Measurements from ENCODE around the gene NRIP1.

The NRIP1 gene

DNA sequence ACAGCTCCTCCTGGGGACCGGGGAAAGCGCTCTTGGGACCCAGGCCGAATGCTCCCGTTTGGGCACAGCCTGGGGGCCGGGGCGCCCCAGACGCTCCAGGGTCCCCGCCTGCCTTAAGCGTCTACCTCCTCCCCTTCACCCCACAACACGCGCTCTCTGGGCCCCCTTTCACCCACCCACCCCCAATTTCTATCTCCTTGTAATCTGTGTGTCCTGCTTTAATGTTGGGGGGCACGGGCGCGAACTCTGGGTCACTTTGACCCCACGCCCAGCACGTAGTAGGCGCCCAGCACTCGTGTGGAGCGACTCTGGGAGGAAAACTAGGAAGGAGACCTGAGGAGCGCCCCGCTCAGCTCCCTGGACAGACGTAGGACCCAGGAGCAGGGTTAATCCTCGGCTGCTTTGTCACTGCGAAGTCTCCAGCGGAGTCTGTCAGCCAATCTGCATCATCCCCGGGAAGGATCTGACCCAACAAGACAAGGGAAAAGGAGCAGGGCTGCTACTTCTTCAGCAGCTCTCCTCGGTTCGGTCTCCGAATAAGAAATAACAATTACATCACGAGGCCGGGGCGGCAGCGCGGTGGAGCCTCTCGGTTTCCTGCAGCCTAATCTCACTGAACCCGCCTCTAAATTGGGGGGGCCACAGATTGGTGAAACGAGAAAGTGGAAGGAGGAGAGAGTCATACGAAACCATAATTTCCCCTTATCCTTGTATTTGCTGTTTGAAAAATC is 757 bp upstream of the NRIP1 start:
- DNase-seq (ENCODE audit: low spot score) = no peak

GRCh38 chr21:15063814-15064575 is 805 bp downstream of the NRIP1 start:
- no peak for DNase-seq (ENCODE audit: low spot score)

DNA sequence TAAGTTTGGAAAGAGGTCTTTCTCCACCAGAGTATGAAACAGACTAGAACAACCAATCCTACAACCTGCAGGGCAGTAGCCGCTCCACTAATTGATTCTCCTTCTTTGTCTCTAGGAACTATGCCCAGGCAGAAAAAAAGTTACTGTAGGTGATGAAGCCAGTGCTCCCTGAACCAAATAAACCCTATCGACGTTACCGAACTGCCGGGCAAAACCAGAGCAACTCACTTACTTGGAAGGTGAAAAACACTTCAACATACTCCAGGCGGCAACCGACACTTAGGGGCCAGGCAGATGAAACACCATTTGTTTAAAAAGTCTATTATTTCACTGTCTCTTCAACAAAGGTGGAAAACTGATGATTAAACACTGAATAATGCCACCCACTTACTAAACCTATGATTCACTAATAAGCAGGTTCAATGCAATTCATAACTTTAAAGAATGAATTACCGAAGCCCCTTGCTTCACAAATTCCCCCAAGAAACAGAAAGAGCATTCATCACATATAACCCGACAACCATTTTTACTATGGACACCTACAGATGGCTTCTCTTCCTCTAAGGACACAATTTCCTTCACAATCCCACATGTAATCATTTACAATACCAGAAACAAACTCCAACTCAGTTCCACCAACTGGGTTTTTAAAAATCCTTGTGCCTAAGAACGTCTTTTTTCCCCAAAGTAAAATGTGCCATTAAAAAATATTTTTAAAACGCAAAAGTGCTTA is 1.6 kb downstream of the NRIP1 start:
- no peak for DNase-seq (ENCODE audit: low spot score)

DNA sequence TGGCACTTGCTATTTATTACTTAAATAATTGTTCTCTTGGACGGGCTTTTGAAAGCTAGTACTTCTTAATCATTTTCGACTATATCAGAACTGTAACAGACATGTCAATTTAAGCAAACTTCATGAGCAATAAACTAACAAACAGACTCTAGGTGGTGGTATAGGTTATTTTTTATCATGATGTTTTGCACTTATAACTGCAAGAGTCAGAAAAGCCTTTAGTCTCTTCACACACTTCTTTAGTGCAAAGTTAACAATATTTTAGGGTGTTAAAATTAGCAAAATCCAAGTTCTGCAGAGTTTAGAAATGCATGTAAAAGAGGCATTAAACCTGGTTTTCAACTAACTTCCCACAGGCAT is 2.2 kb downstream of the NRIP1 start:
- no peak for DNase-seq (ENCODE audit: low spot score)

GRCh38 chr21:15061747-15062605 is 2.8 kb downstream of the NRIP1 start:
- DNase-seq (ENCODE audit: low spot score) = no peak

GRCh38 chr21:15061279-15061678 is 3.5 kb downstream of the NRIP1 start:
- no peak for DNase-seq (ENCODE audit: low spot score)

DNA sequence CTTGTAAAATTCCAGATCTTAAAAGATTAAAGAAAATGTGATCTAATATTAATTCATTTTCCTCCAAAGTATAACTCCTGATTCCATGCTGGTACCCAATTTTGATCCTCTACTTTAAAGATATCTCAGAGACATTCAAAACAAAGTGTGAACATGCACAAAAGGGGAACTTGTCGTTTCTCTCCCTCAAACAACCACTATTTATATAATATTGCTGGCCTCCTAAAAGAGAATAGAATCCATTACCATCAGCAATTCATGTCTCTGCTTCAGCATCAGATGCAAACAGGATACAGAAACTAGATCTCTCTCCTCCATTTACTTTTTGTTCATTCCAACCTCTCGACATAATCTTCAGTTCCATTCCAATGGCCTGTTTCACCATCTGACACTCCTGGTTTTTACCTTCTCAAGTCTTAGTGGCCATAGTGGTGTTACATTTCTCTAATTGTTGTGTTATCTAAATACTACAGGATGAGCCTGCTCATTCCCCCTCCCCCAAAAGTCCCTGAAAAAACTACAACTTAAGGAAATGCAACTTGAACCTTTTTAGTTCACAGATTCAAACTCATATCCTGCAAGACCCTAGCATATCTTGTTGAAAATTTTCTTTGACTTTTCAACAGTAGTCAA is 4.1 kb downstream of the NRIP1 start:
- no peak for DNase-seq (ENCODE audit: low spot score)

DNA sequence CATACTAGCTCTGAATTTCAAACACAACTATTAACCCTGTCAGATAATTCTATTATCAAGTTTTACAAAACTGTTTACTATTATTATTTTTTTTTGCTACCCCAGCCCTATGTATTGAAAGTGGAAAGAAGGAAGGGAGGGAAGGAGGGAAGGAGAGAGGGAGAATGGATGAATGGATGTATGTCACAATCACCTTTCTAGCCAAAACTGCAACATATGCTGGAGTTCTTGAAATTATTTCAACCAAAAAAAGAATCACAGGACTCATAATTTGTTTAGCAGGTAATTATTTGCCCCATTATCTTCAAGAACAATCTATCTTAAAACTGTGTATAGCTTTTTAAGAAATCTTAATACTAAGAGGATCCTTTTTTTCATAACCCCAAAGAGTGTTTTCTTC is 5.4 kb downstream of the NRIP1 start:
- no peak for DNase-seq (ENCODE audit: low spot score)

- no peak for DNase-seq (ENCODE audit: low spot score)
Measured at GRCh38 chr21:15058854-15059263, 5.9 kb downstream of the NRIP1 start.

DNA sequence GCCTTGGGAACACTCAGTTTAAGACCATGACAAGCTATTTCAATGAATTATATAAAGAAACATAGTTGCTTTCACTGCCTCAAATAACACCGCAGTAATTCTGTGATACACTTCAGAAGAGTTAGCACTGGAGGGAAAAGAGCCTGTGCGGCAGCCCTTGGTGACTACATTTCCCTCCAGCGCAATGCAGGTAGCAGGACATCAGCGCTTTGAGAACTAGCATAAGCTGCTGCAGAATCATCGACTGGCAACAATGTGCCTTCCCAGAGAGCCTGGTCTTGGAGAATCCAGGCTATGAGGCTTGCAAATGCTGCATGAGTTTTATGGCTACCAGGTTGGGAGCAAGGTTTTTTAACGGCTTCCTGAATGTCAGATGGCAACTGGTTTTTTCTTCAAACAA is 7.5 kb downstream of the NRIP1 start:
- DNase-seq (ENCODE audit: low spot score) = no peak

DNA sequence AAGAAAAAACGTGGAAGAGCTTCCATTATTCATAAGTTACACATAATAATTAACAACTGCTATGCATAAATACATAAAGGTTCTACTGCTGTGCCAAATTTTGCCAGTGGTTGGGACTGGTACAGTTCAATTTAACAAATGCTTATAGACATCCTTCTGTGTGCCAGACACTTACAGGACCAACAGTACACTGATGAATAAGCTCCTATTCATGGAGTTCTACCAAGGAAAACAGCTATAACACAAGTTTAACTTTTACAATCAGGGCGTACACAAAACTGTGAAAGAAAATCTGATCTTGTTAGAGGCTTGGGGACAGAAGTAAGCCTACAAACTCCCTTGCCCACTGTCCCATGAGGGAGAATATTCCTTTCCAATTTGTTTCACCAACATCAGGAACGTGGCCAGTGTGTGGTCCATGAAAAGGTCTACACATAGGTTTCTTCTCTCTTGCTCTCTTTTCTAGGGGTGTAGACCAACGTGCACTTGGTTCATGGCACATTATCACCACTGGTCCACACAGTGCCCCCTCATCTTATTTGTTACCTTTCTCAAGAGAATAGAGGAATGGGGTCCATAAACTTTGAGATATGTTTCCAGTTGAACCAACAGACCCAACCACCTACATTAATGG is 10.1 kb downstream of the NRIP1 start:
- no peak for DNase-seq (ENCODE audit: low spot score)

GRCh38 chr21:15054089-15054488 is 10.7 kb downstream of the NRIP1 start:
- DNase-seq (ENCODE audit: low spot score) = no peak

- no peak for DNase-seq (ENCODE audit: low spot score)
Measured at GRCh38 chr21:15053500-15053899, 11.3 kb downstream of the NRIP1 start.

GRCh38 chr21:15052459-15052763 is 12.4 kb downstream of the NRIP1 start:
- no peak for DNase-seq (ENCODE audit: low spot score)

GRCh38 chr21:15051644-15052458 is 12.9 kb downstream of the NRIP1 start:
- no peak for DNase-seq (ENCODE audit: low spot score)

DNA sequence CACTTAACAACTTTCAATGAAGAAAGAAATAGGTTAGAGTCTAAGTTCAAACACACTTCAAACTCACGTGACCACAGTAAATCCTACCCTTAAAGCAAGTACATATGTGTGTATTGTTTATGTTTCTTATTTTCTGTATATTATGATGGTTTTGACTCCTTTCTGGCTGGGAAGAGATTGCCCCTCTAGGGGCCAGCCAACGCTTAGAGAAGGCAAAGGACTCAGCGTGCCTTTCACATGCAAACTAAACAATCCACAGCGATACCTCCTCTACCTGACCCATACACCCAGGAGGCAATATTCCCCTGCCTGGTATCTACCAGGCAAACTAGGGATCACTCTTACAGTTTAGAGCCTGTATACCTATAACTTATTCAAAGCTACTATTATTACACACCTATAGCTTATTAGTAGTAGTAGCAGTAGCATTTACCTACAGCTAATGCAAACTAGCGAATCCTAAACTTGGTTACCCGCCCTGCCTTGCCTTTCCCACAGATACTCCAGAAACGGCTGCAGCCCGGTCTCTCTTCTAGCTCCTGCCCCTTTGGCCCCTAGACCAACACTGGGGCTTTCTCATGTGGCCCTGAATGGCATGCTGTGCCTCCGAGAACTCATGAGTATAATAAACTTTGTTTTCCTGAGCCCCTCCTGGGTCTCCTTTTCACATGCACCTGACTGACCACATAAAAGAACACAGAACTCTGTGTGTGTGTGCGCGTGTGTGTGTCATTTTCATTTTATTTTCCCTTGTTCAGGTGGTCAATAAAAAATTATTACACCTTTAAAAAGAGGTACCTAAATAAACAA is 14.0 kb downstream of the NRIP1 start:
- DNase-seq (ENCODE audit: low spot score) = no peak

- no peak for DNase-seq (ENCODE audit: low spot score)
Measured at GRCh38 chr21:15045017-15045416, 19.8 kb downstream of the NRIP1 start.

DNA sequence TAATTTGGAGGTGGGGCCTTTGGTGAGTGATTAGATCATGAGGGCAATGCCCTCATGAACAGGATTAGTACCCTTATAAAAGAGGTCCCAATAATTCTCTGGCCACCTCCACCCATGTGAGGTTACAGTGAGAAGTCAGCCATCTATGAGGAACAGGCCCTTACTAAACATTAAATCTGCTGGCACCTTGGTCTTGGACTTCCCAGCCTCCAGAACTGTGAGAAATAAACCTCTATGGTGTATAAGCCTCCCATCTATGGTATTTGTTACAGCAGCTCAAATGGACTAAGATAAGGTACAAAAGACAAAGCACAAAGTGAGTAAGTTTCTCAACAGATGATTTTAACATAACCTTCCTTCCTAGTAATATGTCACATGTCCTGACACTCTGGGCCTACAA is 22.3 kb downstream of the NRIP1 start:
- DNase-seq (ENCODE audit: low spot score) = no peak

- no peak for DNase-seq (ENCODE audit: low spot score)
Measured at GRCh38 chr21:15039607-15040299, 25.0 kb downstream of the NRIP1 start.
